ENCODE results near the gene FAM72C.
"Not testable (repeated sequence)": the region's sequence is repeated elsewhere in the genome, so short reads cannot be mapped to it uniquely, and the experiment has no call there.

DNA sequence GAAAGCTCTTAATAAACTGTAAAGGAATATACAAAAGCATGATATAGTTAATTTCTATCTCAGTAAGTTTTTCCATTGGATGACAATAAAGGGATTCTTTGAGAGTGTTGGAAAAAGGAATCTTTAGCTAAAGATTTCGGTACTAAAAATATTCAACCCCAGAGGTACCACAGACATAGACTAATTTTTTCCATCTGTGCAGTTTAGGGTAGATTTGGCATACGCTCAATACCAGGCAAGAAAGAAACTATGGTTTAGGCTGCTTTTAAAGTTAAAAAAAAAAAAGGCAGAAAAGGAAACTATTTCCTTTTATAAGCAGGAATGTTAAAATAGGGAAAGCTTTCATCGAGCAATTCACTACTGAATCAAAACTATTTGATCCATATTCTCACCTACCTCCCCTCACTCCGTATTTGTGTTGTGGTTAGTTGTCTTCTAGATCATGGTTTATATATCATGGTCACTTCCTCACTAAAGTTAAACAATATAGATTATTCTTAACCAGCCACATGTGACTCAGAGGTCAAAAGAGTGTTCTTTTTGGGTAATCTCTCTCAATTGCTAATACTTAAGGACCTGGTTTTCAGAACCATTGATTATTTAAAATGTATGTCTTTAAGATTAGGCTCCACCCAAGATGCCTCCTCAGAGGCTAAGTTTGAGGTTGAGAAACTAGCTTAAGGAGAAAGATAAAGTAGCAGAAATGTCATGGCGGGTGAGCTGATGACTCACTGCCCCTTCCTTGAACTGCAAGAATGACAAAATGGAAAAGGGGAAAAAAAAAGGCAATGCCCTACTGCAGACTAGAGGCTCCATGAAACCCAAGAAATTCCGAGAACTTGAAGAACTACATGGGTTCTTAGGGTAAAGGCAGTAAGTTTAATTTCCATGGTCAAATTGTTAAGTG lies 20.0 kb downstream of the FAM72C start:
- not testable (repeated sequence) for TF ChIP-seq CTCF (IDR thresholded peaks at IDR 0.05); ZFX (IDR thresholded peaks at IDR 0.05; ENCODE audit: borderline replicate concordance)
